Panc1 (cell line): ENCODE data around the gene KRR1.

Experiments used
- POLR2AphosphoS5 ChIP-seq: IDR thresholded peaks from 2 replicates; pipeline ENCODE4 v1.6.1; 2012; ENCODE audit warnings: mild to moderate bottlenecking, low read depth, low read length, moderate library complexity
- SIN3A ChIP-seq: IDR thresholded peaks from 2 replicates; pipeline ENCODE4 v1.6.1; 2012; ENCODE audit warnings: low read depth, mild to moderate bottlenecking, low read length, moderate library complexity, borderline replicate concordance; ENCODE audit not compliant: insufficient read depth
- TCF7L2 ChIP-seq: IDR thresholded peaks from 2 replicates; pipeline ENCODE4 v1.6.1; 2011; ENCODE audit warnings: mild to moderate bottlenecking, low read depth, low read length, inconsistent platforms
- TF ChIP-seq, protein P1 (sequence below), 2 experiments: IDR thresholded peaks; 2 replicates each; pipeline ENCODE4 v1.6.1; 2011 to 2012; ENCODE audit warnings: low read depth in 2 of 2, control low read depth in 1 of 2, low read length in 1 of 2, mild to moderate bottlenecking in 1 of 2, moderate library complexity in 1 of 2; ENCODE audit not compliant: insufficient read depth in 1 of 2

DNA sequence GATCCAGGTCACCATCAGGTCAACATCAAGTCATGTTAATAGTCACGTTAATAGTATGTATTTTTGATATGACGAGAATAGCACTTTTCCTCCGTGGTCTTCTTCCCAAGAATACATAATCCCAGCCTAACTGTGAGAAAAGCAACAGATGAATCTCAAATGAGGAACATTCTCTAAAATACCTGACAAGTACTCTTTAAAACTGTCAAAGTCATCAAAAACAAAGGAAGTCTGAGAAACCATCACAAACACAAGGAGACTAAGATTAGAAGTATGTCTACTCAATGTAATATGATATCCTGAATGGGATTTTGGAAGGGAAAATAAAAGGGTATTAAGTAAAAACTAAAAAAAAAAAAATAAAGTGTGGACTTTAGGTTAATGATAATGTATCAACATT, 67.7 kb downstream of the KRR1 start:
- TF ChIP-seq TCF7L2 (no peak), POLR2AphosphoS5 (no peak), SIN3A (no peak)
- TF ChIP-seq, protein P1, sequence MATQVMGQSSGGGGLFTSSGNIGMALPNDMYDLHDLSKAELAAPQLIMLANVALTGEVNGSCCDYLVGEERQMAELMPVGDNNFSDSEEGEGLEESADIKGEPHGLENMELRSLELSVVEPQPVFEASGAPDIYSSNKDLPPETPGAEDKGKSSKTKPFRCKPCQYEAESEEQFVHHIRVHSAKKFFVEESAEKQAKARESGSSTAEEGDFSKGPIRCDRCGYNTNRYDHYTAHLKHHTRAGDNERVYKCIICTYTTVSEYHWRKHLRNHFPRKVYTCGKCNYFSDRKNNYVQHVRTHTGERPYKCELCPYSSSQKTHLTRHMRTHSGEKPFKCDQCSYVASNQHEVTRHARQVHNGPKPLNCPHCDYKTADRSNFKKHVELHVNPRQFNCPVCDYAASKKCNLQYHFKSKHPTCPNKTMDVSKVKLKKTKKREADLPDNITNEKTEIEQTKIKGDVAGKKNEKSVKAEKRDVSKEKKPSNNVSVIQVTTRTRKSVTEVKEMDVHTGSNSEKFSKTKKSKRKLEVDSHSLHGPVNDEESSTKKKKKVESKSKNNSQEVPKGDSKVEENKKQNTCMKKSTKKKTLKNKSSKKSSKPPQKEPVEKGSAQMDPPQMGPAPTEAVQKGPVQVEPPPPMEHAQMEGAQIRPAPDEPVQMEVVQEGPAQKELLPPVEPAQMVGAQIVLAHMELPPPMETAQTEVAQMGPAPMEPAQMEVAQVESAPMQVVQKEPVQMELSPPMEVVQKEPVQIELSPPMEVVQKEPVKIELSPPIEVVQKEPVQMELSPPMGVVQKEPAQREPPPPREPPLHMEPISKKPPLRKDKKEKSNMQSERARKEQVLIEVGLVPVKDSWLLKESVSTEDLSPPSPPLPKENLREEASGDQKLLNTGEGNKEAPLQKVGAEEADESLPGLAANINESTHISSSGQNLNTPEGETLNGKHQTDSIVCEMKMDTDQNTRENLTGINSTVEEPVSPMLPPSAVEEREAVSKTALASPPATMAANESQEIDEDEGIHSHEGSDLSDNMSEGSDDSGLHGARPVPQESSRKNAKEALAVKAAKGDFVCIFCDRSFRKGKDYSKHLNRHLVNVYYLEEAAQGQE (IDR thresholded peaks at IDR 0.05; ENCODE audit: insufficient read depth in 1 of 2, low read depth in 2 of 2, low read length in 1 of 2), result no peak
